H9 (cell line): Measurements from ENCODE around the gene SQOR. TPM values are rescaled to one million over a fixed set of nuclear protein-coding genes. Genes with fewer than 3 reads are reported as not detected.

Experiments used
- DNase-seq: peaks from one replicate; pipeline ENCODE4 v3.0.0-alpha.2; 2017
- H2AFZ ChIP-seq: one replicate; pipeline ENCODE4 v1.6.1; 2013; ENCODE audit warnings: mild to moderate bottlenecking, low read length, control low read depth, moderate library complexity
- H2AK5ac ChIP-seq: 2 replicates; pipeline ENCODE4 v1.6.1; 2013; ENCODE audit warnings: low read length, control low read depth, mixed read lengths; ENCODE audit not compliant: insufficient read length
- H2BK120ac ChIP-seq: one replicate; pipeline ENCODE4 v1.6.1; 2013; ENCODE audit warnings: low read depth, mild to moderate bottlenecking, low read length, control low read depth, inconsistent platforms; ENCODE audit not compliant: poor library complexity, severe bottlenecking
- H2BK12ac ChIP-seq: 2 replicates; pipeline ENCODE4 v1.6.1; 2013; ENCODE audit warnings: low read length, control low read depth, mixed read lengths, low read depth; ENCODE audit not compliant: insufficient read length
- H2BK15ac ChIP-seq: 2 replicates; pipeline ENCODE4 v1.6.1; 2013; ENCODE audit warnings: low read depth, low read length, control low read depth
- H2BK20ac ChIP-seq: one replicate; pipeline ENCODE4 v1.6.1; 2013; ENCODE audit warnings: low read depth, mild to moderate bottlenecking, low read length, control low read depth, inconsistent platforms; ENCODE audit not compliant: poor library complexity, severe bottlenecking
- H2BK5ac ChIP-seq: 2 replicates; pipeline ENCODE4 v1.6.1; 2013; ENCODE audit warnings: low read length, control low read depth, mixed read lengths; ENCODE audit not compliant: insufficient read length
- H3K14ac ChIP-seq: 2 replicates; pipeline ENCODE4 v1.6.1; 2013; ENCODE audit warnings: low read length, control low read depth; ENCODE audit not compliant: insufficient read depth
- H3K18ac ChIP-seq: 2 replicates; pipeline ENCODE4 v1.6.1; 2013; ENCODE audit warnings: low read depth, mild to moderate bottlenecking, mixed read lengths, low read length, control low read depth; ENCODE audit not compliant: insufficient read length
- H3K23ac ChIP-seq: 2 replicates; pipeline ENCODE4 v1.6.1; 2013; ENCODE audit warnings: low read length, control low read depth, mixed read lengths, low read depth; ENCODE audit not compliant: insufficient read length
- H3K23me2 ChIP-seq: 2 replicates; pipeline ENCODE4 v1.6.1; 2013; ENCODE audit warnings: low read depth, mild to moderate bottlenecking, mixed read lengths, low read length, control low read depth; ENCODE audit not compliant: insufficient read length, poor library complexity, severe bottlenecking
- H3K27ac ChIP-seq: 2 replicates; pipeline ENCODE4 v1.5.1; 2013; ENCODE audit warnings: low read length, control low read depth, mixed read lengths, low read depth; ENCODE audit not compliant: insufficient read length
- H3K27me3 ChIP-seq: 2 replicates; pipeline ENCODE4 v1.6.1; 2013; ENCODE audit warnings: low read length, control low read depth, inconsistent platforms; ENCODE audit not compliant: insufficient read depth
- H3K4ac ChIP-seq: 2 replicates; pipeline ENCODE4 v1.6.1; 2013; ENCODE audit warnings: low read depth, mild to moderate bottlenecking, control low read depth, inconsistent platforms, low read length, moderate library complexity
- H3K4me1 ChIP-seq: 2 replicates; pipeline ENCODE4 v1.6.1; 2013; ENCODE audit warnings: low read length, control low read depth, inconsistent platforms; ENCODE audit not compliant: insufficient read depth
- H3K4me2 ChIP-seq: 2 replicates; pipeline ENCODE4 v1.6.1; 2013; ENCODE audit warnings: low read length, control low read depth, mixed read lengths; ENCODE audit not compliant: insufficient read length, insufficient read depth
- H3K56ac ChIP-seq: 2 replicates; pipeline ENCODE4 v1.6.1; 2013; ENCODE audit warnings: low read depth, mild to moderate bottlenecking, mixed read lengths, low read length, control low read depth; ENCODE audit not compliant: insufficient read length
- H3K79me1 ChIP-seq: 2 replicates; pipeline ENCODE4 v1.6.1; 2013; ENCODE audit warnings: low read depth, mild to moderate bottlenecking, moderate library complexity, low read length, control low read depth, inconsistent platforms; ENCODE audit not compliant: insufficient read depth, poor library complexity, severe bottlenecking
- H3K79me2 ChIP-seq: 2 replicates; pipeline ENCODE4 v1.6.1; 2013; ENCODE audit warnings: low read length, control low read depth, inconsistent platforms; ENCODE audit not compliant: insufficient read depth
- H3K9ac ChIP-seq: 2 replicates; pipeline ENCODE4 v1.6.1; 2013; ENCODE audit warnings: low read length, control low read depth, mixed read lengths; ENCODE audit not compliant: insufficient read length; ENCODE audit errors: extremely low read depth
- H3K9me3 ChIP-seq: one replicate; pipeline ENCODE4 v1.6.1; 2013; ENCODE audit warnings: low read depth, low read length, inconsistent platforms; ENCODE audit not compliant: control insufficient read depth
- H3T11ph ChIP-seq: one replicate; pipeline ENCODE4 v1.6.1; 2013; ENCODE audit warnings: mild to moderate bottlenecking, low read length, control low read depth, inconsistent platforms
- H4K20me1 ChIP-seq: one replicate; pipeline ENCODE4 v1.6.1; 2013; ENCODE audit not compliant: control insufficient read depth, insufficient read length, insufficient read depth
- H4K5ac ChIP-seq: 2 replicates; pipeline ENCODE4 v1.6.1; 2013; ENCODE audit warnings: low read depth, mild to moderate bottlenecking, mixed read lengths, low read length, control low read depth; ENCODE audit not compliant: insufficient read length
- H4K8ac ChIP-seq: replicated peaks from 2 replicates; pipeline ENCODE4 v1.6.1; 2013; ENCODE audit warnings: low read length, control low read depth, mixed read lengths, low read depth; ENCODE audit not compliant: insufficient read length
- H4K91ac ChIP-seq: 2 replicates; pipeline ENCODE4 v1.6.1; 2013; ENCODE audit warnings: low read depth, mild to moderate bottlenecking, moderate library complexity, mixed read lengths, low read length, control low read depth; ENCODE audit not compliant: insufficient read length
- H3K27ac Mint-ChIP-seq, 3 experiments: 2 replicates in 2 of 3; 3 replicates in 1 of 3; pipeline ENCODE4 v1.8.0; 2020 to 2021; ENCODE audit warnings: mixed read lengths in 3 of 3, mild to moderate bottlenecking in 1 of 3, moderate library complexity in 1 of 3
- H3K27me3 Mint-ChIP-seq: 2 replicates; pipeline ENCODE4 v1.8.0; 2021; ENCODE audit warnings: low read depth, mild to moderate bottlenecking, moderate library complexity, mixed read lengths
- H3K36me3 Mint-ChIP-seq, 3 experiments: 2 replicates in 2 of 3; 3 replicates in 1 of 3; pipeline ENCODE4 v1.8.0; 2020 to 2021; ENCODE audit warnings: low read depth in 3 of 3, mixed read lengths in 3 of 3; ENCODE audit not compliant: insufficient read depth in 1 of 3
- H3K4me1 Mint-ChIP-seq, 2 experiments: 2 replicates each; pipeline ENCODE4 v1.8.0; 2020; ENCODE audit warnings: mixed read lengths in 2 of 2
- H3K4me3 Mint-ChIP-seq, 2 experiments: 2 replicates in 1 of 2; 3 replicates in 1 of 2; pipeline ENCODE4 v1.8.0; 2020 to 2021; ENCODE audit warnings: mild to moderate bottlenecking in 2 of 2, mixed read lengths in 2 of 2, moderate library complexity in 1 of 2
- H3K9me3 Mint-ChIP-seq, 2 experiments: 2 replicates in 1 of 2; 3 replicates in 1 of 2; pipeline ENCODE4 v1.8.0; 2020; ENCODE audit warnings: mild to moderate bottlenecking in 2 of 2, mixed read lengths in 2 of 2, moderate library complexity in 1 of 2
- WGBS: extraction: QIAGEN DNeasy Blood & Tissue Kit; methylation state at CpG from one replicate; pipeline ENCODE4 v1.1.7; 2013; ENCODE audit warnings: missing lambda C conversion rate, low lambda C conversion rate, mixed read lengths; ENCODE audit not compliant: insufficient read length; ENCODE audit errors: extremely low coverage; 5-methylcytosine and 5-hydroxymethylcytosine counted together
- total RNA-seq: library from RNA; stranded (reverse); gene quantifications from 2 replicates; pipeline ENCODE4 v1.2.1, GENCODE V29; 2021
- TF ChIP-seq, protein P1 (sequence below): fragments of 200-600 bp; sonication (generic); conservative IDR thresholded peaks from 3 replicates; pipeline ENCODE4 v1.8.0; 2021; ENCODE audit warnings: antibody characterized with exemption, mild to moderate bottlenecking

SQOR gene
- total RNA-seq, 1 experiment from 2014 or later, result 0.17 TPM

GRCh38 chr15:45666119-45666875 is 31.5 kb downstream of the SQOR start:
- Histone ChIP-seq H4K8ac (no peak overlapping the region), H3K27ac (no peak overlapping the region), H2BK15ac (no peak overlapping the region), H2BK120ac (no peak overlapping the region), H2AK5ac (no peak overlapping the region), H3T11ph (no peak overlapping the region), H4K5ac (no peak overlapping the region), H3K4me2 (no peak overlapping the region), H3K79me1 (no peaks in the 10 kb centered on the region), H3K79me2 (no peaks in the 10 kb centered on the region), H3K4ac (no peak overlapping the region), H3K56ac (no peak overlapping the region), H2AFZ (no peak overlapping the region), H2BK12ac (no peak overlapping the region), H3K23me2 (no peaks in the 10 kb centered on the region), H3K9me3 (no peaks in the 10 kb centered on the region), H3K14ac (no peak overlapping the region), H3K9ac (no peak overlapping the region), H3K4me1 (no peaks in the 10 kb centered on the region), H4K91ac (no peak overlapping the region), H3K18ac (no peak overlapping the region), H3K23ac (no peak overlapping the region), H2BK5ac (no peak overlapping the region), H4K20me1 (no peaks in the 10 kb centered on the region), H2BK20ac (no peak overlapping the region), H3K27me3 (no peaks in the 10 kb centered on the region)
- no CpG with 5 or more reads among the region's 1 CpG for WGBS
- Mint-ChIP-seq H3K4me3 (no peak overlapping the region), H3K27me3 (peaks cover 5% of the 10 kb centered on the region), H3K36me3 (no peaks in the 10 kb centered on the region), H3K4me1 (no peaks in the 10 kb centered on the region), H3K9me3 (no peaks in the 10 kb centered on the region; a peak in 1 of 5 replicates), H3K27ac (no peak overlapping the region)
- DNase-seq, result no peak
- TF ChIP-seq, protein P1, sequence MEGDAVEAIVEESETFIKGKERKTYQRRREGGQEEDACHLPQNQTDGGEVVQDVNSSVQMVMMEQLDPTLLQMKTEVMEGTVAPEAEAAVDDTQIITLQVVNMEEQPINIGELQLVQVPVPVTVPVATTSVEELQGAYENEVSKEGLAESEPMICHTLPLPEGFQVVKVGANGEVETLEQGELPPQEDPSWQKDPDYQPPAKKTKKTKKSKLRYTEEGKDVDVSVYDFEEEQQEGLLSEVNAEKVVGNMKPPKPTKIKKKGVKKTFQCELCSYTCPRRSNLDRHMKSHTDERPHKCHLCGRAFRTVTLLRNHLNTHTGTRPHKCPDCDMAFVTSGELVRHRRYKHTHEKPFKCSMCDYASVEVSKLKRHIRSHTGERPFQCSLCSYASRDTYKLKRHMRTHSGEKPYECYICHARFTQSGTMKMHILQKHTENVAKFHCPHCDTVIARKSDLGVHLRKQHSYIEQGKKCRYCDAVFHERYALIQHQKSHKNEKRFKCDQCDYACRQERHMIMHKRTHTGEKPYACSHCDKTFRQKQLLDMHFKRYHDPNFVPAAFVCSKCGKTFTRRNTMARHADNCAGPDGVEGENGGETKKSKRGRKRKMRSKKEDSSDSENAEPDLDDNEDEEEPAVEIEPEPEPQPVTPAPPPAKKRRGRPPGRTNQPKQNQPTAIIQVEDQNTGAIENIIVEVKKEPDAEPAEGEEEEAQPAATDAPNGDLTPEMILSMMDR, result peak; percentile 15; the same call in 1 of the 3 replicates
